Nucleus accumbens (tissue), 56 donors: ENCODE data around the gene GAB2.
"Not testable (repeated sequence)": the region's sequence is repeated elsewhere in the genome, so short reads cannot be mapped to it uniquely, and the experiment has no call there.

Experiments
- DNase-seq, 56 donors: peaks; one replicate each; lab custom pipeline; 2025; lab: John Stamatoyannopoulos, UW

GAB2 gene, protein sequence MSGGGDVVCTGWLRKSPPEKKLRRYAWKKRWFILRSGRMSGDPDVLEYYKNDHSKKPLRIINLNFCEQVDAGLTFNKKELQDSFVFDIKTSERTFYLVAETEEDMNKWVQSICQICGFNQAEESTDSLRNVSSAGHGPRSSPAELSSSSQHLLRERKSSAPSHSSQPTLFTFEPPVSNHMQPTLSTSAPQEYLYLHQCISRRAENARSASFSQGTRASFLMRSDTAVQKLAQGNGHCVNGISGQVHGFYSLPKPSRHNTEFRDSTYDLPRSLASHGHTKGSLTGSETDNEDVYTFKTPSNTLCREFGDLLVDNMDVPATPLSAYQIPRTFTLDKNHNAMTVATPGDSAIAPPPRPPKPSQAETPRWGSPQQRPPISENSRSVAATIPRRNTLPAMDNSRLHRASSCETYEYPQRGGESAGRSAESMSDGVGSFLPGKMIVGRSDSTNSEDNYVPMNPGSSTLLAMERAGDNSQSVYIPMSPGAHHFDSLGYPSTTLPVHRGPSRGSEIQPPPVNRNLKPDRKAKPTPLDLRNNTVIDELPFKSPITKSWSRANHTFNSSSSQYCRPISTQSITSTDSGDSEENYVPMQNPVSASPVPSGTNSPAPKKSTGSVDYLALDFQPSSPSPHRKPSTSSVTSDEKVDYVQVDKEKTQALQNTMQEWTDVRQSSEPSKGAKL

DNA sequence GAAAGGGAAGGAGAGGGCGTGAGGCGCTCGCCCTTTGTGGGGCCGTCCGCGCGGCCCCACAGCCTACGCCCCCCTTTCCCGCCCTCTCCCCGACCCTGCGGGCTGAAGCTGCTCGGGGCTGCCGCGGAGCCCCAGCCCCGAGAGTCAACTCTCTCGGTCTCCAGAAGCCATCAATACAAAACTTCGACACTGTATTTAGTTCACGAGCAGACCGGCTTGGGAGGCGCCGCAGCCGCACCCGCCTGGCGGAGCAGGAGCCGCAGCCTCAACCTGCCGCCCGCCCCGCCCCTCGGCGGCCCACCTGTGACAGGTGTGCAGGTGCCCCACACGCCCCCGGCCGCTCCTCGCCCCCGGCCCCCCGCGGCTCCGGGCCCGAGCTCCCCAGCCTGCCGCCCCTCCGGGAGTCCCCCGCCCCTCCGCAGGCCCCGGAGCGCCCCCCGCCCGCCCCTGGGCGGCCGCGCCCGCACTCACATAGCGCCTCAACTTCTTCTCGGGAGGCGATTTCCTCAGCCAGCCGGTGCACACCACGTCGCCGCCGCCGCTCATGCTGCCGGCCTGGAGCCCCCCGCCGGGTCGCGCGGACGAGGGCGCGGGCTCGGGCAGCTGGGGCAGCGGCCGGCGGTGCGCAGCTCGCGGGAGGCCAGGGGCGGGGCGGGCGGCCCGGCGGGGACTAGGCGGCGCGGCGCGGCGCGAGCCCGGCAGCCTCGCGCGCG is at the start of gene GAB2:
Gene GAB2 (minus strand): TSS at position 646 of the 713 bp plus-strand sequence. CDS start 100 bp downstream, at position 546.
- DNase-seq, result peak in 11 of 56 donors; percentile 8 to 71 (median 56)

DNA sequence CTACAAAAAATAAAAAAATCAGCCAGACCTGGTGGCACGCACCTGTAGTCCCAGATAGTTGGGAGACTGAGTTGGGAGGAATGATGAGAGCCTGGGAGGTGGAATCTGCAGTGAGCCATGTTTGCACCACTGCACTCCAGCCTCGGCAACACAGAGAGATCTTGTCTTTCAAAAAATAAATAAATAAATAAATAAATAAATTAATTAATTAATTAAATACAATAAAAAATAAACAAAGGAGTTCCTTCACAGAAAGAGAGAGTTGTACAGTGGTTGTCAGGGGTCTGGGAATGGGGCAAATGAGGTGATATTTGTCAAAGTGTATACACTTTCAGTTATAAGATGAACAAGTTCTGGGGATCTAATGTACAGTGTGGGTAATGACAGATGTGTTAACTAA is 49.8 kb upstream of the GAB2 start:
- no peak for DNase-seq

DNA sequence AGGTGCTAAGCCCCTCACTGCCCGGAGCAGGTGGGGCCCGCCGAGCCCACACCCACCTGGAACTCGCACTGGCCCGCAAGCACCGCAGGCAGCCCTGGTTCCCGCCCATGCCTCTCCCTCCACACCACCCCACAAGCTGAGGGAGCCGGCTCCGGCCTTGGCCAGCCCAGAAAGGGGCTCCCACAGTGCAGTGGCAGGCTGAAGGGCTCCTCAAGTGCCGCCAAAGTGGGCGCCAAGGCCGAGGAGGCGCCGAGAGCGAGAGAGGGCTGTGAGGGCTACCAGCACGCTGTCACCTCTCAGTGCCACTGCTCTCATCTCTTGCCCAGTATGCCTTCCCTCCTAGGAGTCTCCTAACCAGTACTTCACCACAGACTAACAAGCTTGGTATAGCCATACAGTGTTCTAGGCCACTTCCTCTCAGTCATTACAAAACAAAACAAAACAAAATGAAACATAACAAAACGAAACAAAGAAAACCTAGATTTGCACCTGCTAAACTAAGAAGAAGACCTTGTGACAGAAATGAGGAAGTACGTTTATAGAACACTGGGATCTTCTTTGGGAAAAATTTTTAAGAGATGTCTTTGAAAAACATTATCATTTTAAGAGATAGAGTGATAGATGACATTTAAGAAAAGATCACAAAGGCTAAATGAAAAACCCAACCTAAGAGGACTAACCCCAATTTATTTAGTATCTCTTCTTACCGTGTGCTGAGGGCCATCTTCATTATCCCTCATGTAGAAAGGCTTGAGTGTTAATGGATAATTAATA is 47.7 kb upstream of the GAB2 start:
- DNase-seq, result no peak

DNA sequence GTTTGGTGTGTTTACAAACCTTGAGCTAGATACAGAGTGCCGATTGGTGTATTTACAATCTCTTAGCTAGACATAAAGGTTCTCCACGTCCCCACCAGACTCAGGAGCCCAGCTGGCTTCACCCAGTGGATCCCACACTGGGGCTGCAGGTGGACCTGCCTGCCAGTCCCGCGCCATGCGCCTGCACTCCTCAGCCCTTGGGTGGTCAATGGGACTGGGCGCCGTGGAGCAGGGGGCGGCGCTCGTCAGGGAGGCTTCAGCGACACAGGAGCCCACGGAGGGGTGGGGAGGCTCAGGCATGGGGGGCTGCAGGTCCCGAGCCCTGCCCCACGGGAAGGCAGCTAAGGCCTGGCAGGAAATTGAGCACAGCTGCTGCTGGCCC is 47.2 kb upstream of the GAB2 start:
- DNase-seq, result not testable (repeated sequence)

DNA sequence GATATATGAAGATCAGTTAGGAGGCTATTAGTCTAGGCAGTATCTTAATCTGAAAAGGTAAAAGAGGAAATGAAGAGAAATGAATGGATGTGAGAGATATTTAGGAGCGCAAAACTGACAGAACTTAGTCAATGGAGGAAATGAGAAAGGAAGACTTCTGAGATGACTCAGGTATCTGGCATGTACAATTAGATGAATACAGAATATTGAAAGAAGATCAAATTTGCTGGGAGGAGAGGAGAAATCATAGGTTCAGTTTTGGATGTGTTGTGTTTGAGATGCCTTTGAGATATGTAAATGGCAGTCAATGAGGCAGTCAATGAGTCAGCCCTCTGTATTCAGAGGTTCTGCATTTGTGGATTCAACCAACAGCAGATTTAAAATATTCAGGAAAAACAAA is 42.9 kb upstream of the GAB2 start:
- no peak for DNase-seq

DNA sequence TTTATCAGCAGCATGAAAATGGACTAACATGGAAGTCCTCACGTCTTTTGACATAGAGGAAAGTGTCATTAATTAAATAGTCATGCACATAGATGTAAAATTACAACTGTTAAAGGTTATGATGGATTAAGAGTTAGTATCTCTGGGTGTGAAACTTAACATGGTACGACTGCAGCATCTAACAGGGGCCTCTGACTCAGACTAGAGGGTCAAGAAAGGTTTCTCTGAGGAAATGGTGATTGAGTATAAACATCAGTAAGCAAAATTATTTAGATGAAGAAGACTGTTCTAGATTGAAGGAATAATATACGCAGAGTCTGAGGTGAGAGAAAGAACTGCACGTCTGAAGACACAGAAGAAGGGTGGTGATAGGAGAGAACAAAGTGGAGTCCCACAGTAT is 42.1 kb upstream of the GAB2 start:
- no peak for DNase-seq

DNA sequence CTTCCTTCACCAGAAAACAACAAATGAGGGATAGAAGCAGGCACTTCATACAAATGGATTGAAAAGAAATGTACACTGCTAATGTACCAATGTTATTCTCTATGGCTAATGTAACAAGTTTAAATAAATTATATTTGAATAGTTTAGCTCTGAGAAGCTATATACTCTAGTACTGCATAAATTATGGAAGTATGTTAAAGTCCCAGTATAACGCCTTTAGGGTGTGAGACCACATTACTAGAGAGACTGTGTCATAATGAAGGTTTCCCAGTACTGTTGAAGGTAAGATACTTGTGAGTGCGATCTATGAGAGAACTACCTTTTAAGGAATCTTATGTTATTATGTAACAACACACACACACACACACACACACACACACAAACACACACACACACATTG is 39.8 kb upstream of the GAB2 start:
- DNase-seq, result no peak

DNA sequence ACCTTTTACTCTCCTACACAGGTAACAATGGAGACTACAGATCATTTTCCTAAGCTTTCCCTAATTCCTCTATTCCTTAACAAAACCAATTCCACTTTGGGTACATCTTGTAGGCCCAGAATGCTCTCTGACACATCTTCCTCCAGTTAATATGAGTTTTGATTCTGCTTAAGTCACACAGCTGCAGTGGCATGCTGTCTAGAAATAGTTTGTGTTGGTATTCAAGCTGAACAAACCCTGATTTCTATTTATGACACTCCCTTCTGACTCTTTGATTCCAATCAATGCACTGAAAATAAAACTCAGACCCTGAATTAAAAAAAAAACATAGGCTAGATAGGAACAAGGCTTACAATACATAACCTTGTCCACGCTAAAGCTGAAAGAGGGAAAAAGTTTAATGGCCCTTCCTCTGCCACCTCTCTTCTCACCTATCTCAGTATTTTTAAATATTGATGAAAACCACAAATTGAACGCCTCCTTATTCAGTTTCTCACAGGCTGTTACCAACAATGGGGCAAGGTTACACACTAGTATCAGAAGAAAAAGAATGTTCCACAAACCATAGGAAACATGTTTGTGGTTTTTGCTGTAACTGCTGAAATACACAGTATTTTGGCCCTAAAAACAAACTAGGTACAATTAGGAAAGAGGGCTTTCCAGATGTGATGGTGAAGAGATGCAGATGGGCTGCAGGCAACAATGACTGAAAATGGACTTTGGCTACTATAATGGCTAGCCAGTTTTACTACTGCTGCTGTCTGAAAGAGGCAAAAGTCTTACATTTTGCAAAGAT is 35.7 kb upstream of the GAB2 start:
- no peak for DNase-seq

DNA sequence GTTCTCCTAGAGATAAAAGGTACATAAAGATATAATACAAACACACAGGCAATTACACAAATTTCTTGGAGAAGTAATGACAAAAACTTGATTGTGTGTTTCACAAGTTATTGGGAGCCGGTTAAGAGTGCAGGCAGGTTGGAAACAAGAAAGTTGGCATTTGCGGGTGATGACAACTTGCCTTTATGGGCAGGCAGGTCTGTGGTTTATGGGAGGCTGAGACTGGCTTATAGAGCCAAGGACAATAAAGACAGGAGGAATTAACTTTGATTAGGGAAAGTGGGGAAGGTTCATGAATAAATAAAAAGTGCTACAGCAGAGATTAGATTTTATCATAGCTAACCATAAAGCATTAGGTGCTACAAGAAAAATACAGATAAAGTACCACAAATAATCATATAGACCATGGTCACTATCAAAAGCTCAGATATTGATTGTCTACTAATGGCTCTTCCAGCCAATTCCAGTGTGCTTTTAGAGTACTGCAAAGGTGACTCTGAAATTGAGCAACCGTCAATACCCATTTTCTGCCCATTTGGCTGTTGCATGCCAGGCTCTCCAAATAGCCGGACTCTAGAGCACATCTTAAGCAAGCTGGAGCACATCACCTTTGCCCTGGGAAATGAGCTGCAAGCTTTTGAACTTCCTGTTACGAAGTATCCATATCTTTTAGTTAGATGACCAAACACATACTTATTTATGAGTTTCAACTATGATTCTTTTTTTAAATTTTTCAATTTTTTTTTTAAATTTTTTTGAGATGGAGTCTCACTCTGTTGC is 33.9 kb upstream of the GAB2 start:
- DNase-seq, result no peak

DNA sequence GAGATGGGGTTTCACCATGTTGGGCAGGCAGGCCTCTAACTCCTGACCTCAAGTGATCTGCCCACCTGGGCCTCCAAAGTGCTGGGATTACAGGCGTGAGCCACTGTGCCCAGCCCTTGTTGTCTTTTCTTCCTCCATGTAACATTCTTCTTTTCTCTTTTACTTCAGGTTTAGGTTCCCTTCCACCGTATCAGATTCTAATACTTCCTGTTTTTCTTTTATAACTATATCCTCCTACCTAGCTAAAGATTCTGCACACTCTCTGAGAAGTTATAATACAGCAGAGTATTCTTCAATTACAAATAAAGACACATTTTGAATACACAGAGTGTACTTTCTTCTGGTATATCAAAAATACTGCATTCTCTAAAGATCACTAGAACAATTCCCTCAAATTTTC is 33.2 kb upstream of the GAB2 start:
- DNase-seq, result no peak

DNA sequence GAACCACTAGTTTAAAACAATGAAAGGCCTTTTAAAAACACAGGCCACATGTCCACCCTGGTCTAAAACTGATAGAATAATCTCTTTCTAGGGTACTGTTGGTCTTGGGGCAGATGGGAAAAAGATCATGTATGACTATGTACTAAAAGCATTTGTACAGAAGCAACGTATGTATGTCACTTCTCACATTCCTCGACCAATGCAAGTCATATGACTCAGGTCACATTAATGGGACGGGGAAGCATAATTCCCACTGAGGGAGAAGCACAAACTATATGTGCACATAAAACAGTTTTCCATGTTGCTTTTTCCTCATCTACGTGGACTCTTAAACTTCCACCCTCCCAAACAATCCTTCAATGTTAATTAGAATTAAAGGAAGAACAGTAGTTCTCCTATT is 32.2 kb upstream of the GAB2 start:
- no peak for DNase-seq

DNA sequence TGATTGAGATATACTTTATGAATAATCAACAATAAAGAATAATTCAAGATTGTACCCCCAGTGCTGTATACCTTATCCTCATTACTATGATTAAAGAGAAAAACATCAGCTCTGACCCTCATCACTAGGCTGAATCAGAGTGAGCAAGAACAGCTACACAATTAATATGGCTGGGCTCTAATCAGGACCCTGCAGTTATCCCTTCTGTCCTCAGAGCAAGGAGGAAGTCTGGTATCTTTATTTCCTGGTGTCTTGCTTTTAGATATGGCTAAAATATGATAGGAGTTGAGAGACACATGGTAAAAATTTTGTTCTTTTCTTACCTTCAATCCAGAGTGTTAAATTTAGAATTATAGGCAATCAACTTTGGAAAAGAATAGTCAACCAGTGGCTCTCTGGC is 28.6 kb upstream of the GAB2 start:
- DNase-seq, result no peak

DNA sequence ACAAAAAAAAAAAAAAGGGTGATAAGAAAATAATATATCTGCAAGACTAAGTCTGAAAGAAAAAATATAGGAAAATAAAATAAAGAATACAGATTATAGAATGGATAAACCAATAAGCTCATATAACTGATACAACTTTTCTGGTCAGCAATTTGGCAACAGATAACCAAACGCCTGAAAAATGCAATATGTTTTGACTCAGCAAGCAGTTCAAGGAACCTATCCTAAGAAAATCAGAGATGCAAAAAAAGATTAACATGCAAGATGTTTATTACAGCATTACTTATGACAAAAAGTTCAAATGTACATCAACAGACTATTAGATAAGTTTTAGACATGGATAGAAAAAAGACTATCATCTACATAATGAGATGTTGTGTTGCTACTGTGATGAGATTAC is 27.1 kb upstream of the GAB2 start:
- DNase-seq, result no peak

DNA sequence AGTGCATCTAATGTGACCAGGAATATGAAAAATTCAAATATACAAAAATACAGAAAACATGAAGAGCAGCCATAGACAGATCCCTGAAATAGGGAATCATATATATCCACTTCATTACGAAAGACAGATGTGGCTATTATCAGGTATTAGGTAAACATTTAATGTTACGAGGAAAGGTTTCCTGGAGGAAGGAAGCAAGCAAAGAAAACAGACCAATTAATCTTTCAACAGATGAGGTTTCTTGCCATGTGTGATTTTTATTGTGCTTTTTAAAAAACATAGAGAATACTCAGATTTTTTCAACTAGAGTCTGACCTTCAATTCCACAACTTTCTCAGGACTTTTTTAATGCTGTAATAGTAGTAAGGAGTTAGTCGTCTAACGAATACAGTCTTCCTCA is 24.3 kb upstream of the GAB2 start:
- DNase-seq, result no peak

DNA sequence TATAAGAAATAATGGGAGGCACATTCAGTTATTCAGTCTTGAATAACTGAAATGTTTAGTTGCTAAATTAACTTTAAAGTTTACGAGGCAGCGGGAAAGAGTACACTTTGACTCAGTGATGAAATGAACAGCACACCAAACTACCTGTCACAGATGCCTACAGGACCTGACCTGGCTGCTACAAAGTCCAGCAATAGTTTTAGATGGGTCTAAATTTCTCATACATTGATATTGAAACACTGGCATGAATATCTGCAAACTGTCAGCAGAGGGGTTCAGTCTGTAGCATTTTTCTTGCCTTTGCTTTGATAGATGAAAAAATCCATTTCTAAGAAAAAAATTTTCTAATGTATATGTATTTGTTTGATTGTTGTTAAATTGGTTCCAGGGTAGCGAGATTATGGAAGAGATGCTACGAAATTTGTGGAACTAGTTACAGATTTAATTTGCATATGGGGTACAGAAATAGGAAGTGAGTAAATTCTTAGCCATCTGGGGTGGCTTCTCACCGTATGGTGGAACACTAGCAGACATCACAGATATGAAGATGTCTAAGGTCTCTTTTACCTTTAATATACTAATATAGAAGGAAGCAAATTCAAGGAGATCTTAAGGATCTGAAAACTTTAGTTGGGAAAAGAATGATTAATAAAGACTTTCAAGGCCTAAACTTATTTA is 20.8 kb upstream of the GAB2 start:
- no peak for DNase-seq

DNA sequence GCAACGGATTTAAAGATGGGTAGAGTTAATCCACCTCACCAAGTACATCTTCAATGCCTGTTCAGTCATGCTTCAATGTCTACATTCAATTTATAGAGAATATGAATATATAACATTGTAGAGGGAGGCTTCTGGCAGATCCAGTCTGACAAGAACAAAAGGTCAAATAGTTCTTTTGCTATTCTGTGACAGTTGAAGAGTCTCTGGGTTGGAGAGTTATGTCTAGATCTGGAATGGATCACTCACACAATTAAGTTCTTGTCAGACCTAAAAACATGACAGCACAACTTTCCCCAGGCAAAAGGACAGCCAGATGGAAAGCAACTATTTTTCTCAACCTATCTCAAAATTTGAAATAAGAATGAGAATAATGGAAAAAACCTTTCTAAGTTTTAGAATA is 15.3 kb upstream of the GAB2 start:
- no peak for DNase-seq

DNA sequence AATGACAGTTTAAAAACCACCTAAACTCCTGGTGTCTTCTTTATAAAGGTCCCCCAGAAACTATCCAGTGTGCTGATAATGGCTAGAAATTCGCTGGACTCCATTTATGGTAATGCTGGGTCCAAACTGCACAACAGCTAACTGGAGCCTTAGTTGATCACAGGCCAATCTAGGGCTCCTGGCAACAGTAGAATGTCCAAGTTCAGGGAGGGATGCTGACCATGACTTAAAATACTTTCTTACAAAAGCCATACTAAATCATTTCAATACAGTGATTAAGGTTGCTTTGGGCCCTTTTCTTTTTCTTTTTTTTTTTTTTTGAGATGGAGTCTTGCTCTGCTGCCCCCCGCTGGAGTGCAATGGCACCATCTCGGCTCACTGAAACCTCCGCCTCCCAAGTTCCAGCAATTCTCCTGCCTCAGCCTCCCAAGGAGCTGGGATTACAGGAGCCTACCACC is 14.5 kb upstream of the GAB2 start:
- DNase-seq, result peak in 2 of 56 donors; percentile 11 to 18

DNA sequence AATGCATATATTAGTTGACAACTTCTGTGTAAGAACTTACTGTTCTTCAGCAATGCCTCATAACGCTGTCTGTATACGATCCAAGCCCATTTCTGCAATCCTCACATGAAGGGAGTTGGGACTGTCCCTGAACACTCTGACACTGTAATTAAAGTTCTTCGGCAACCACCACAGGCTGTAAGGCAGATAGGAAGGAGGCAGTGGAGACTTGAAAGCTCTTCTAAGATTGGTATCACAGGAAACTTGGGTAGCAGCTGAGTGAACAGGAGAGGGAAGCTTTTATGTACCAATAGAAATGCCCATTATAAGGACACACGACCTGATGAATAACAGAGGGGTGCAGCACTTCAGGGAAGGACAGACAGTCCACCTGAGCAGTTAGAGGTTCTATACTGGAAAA is 12.0 kb upstream of the GAB2 start:
- no peak for DNase-seq
